HEK293 (cell line): ENCODE measurements around the gene SPEG.

Experiments
- CTCF ChIA-PET: fragments of 350-600 bp; formaldehyde crosslinking; extraction: SDS; loops from one replicate; lab custom pipeline; 2021; ENCODE audit warnings: antibody characterized with exemption; lab: Yijun Ruan, JAX
- POLR2A ChIA-PET: fragments of 300-600 bp; formaldehyde crosslinking; extraction: SDS; loops from one replicate; lab custom pipeline; 2020; ENCODE audit warnings: antibody characterized with exemption, inconsistent platforms; lab: Yijun Ruan, JAX
- H3K27ac ChIP-seq: fragments of 200-500 bp; sonication (Bioruptor generic); 2 replicates; pipeline ENCODE4 v1.5.1; 2014; ENCODE audit warnings: low read depth, low read length, control low read depth, inconsistent platforms; ENCODE audit errors: extremely low read depth
- H3K36me3 ChIP-seq, 2 experiments: fragments of 200-500 bp in 1 of 2; sonication (Bioruptor generic) in 1 of 2; 1 replicate in 1 of 2; 2 replicates in 1 of 2; pipeline ENCODE4 v1.5.1; 2014 to 2017; ENCODE audit warnings: inconsistent platforms in 2 of 2, low read length in 2 of 2; ENCODE audit not compliant: control insufficient read depth in 2 of 2, insufficient read depth in 1 of 2
- H3K4me1 ChIP-seq: fragments of 200-500 bp; sonication (Bioruptor generic); 2 replicates; pipeline ENCODE4 v1.5.1; 2014; ENCODE audit warnings: mild to moderate bottlenecking, low read length, inconsistent platforms; ENCODE audit not compliant: control insufficient read depth, insufficient read depth
- H3K4me3 ChIP-seq: 2 replicates; pipeline ENCODE4 v1.5.1; 2011; ENCODE audit warnings: low read depth, mild to moderate bottlenecking, control low read depth, low read length, moderate library complexity
- H3K9me3 ChIP-seq: fragments of 200-500 bp; sonication (Bioruptor generic); 2 replicates; pipeline ENCODE4 v1.5.1; 2014; ENCODE audit warnings: low read depth, low read length, inconsistent platforms; ENCODE audit not compliant: control insufficient read depth, insufficient read depth
- CTCF ChIP-seq: fragments of 450-650 bp; formaldehyde crosslinking; IDR thresholded peaks from 2 replicates; pipeline ENCODE4 v1.5.1; 2016; ENCODE audit warnings: missing biosample characterization, missing genetic modification characterization
- GLI4 ChIP-seq: fragments of 450-650 bp; formaldehyde crosslinking; IDR thresholded peaks from 2 replicates; pipeline ENCODE4 v1.5.1; 2016; ENCODE audit warnings: missing biosample characterization, missing genetic modification characterization
- HIC1 ChIP-seq: fragments of 450-650 bp; formaldehyde crosslinking; IDR thresholded peaks from 2 replicates; pipeline ENCODE4 v1.5.1; 2016; ENCODE audit warnings: missing biosample characterization, missing genetic modification characterization
- KLF1 ChIP-seq: fragments of 450-650 bp; formaldehyde crosslinking; IDR thresholded peaks from 2 replicates; pipeline ENCODE4 v1.5.1; 2016; ENCODE audit warnings: missing biosample characterization, missing genetic modification characterization
- KLF7 ChIP-seq: fragments of 450-650 bp; formaldehyde crosslinking; IDR thresholded peaks from 2 replicates; pipeline ENCODE4 v1.5.1; 2016; ENCODE audit warnings: missing biosample characterization, missing genetic modification characterization, borderline replicate concordance
- REPIN1 ChIP-seq: fragments of 450-650 bp; formaldehyde crosslinking; IDR thresholded peaks from 2 replicates; pipeline ENCODE4 v1.5.1; 2017; ENCODE audit warnings: missing biosample characterization, missing genetic modification characterization, low read depth
- SP7 ChIP-seq: fragments of 450-650 bp; formaldehyde crosslinking; IDR thresholded peaks from 2 replicates; pipeline ENCODE4 v1.5.1; 2016; ENCODE audit warnings: missing biosample characterization, missing genetic modification characterization
- ZBTB17 ChIP-seq: fragments of 450-650 bp; formaldehyde crosslinking; IDR thresholded peaks from 2 replicates; pipeline ENCODE4 v1.5.1; 2016; ENCODE audit warnings: missing biosample characterization, missing genetic modification characterization
- ZBTB20 ChIP-seq: fragments of 450-650 bp; formaldehyde crosslinking; IDR thresholded peaks from 2 replicates; pipeline ENCODE4 v1.5.1; 2016; ENCODE audit warnings: missing biosample characterization, missing genetic modification characterization
- ZBTB26 ChIP-seq: fragments of 450-650 bp; formaldehyde crosslinking; optimal IDR thresholded peaks from 2 replicates; pipeline ENCODE3; 2016; ENCODE audit warnings: missing biosample characterization, mild to moderate bottlenecking, missing genetic modification characterization
- ZNF148 ChIP-seq: fragments of 450-650 bp; formaldehyde crosslinking; IDR thresholded peaks from 2 replicates; pipeline ENCODE4 v1.5.0; 2017; ENCODE audit warnings: missing biosample characterization, missing genetic modification characterization, borderline replicate concordance
- ZNF239 ChIP-seq: fragments of 450-650 bp; formaldehyde crosslinking; IDR thresholded peaks from 2 replicates; pipeline ENCODE4 v1.5.1; 2016; ENCODE audit warnings: missing biosample characterization, missing genetic modification characterization
- ZNF37A ChIP-seq: fragments of 450-650 bp; IDR thresholded peaks from 2 replicates; pipeline ENCODE4 v1.5.1; 2018; ENCODE audit warnings: missing biosample characterization, missing genetic modification characterization
- ZNF423 ChIP-seq: fragments of 450-650 bp; formaldehyde crosslinking; IDR thresholded peaks from 2 replicates; pipeline ENCODE4 v1.5.1; 2016; ENCODE audit warnings: missing biosample characterization, missing genetic modification characterization
- ZNF449 ChIP-seq: fragments of 450-650 bp; formaldehyde crosslinking; IDR thresholded peaks from 2 replicates; pipeline ENCODE4 v1.5.1; 2017; ENCODE audit warnings: missing biosample characterization, mild to moderate bottlenecking, missing genetic modification characterization, moderate library complexity
- ZNF521 ChIP-seq: fragments of 450-650 bp; formaldehyde crosslinking; IDR thresholded peaks from 2 replicates; pipeline ENCODE4 v1.5.1; 2017; ENCODE audit warnings: missing biosample characterization, mild to moderate bottlenecking, missing genetic modification characterization
- ZNF530 ChIP-seq: fragments of 450-650 bp; formaldehyde crosslinking; IDR thresholded peaks from 2 replicates; pipeline ENCODE4 v1.5.1; 2016; ENCODE audit warnings: low read depth, missing biosample characterization, missing genetic modification characterization
- ZNF558 ChIP-seq: fragments of 450-650 bp; formaldehyde crosslinking; IDR thresholded peaks from 2 replicates; pipeline ENCODE4 v1.5.1; 2016; ENCODE audit warnings: missing biosample characterization, missing genetic modification characterization
- ZNF571 ChIP-seq: fragments of 450-650 bp; formaldehyde crosslinking; IDR thresholded peaks from 2 replicates; pipeline ENCODE4 v1.5.0; 2017; ENCODE audit warnings: missing biosample characterization, missing genetic modification characterization
- ZNF692 ChIP-seq: fragments of 450-650 bp; formaldehyde crosslinking; IDR thresholded peaks from 2 replicates; pipeline ENCODE4 v1.5.1; 2016; ENCODE audit warnings: missing biosample characterization, missing genetic modification characterization
- ZNF791 ChIP-seq: fragments of 450-650 bp; formaldehyde crosslinking; IDR thresholded peaks from 2 replicates; pipeline ENCODE4 v1.5.1; 2016; ENCODE audit warnings: missing biosample characterization, missing genetic modification characterization
- ZSCAN30 ChIP-seq: fragments of 450-650 bp; IDR thresholded peaks from 2 replicates; pipeline ENCODE4 v1.5.1; 2018; ENCODE audit warnings: missing biosample characterization, mild to moderate bottlenecking, missing genetic modification characterization, moderate library complexity

SPEG gene

DNA sequence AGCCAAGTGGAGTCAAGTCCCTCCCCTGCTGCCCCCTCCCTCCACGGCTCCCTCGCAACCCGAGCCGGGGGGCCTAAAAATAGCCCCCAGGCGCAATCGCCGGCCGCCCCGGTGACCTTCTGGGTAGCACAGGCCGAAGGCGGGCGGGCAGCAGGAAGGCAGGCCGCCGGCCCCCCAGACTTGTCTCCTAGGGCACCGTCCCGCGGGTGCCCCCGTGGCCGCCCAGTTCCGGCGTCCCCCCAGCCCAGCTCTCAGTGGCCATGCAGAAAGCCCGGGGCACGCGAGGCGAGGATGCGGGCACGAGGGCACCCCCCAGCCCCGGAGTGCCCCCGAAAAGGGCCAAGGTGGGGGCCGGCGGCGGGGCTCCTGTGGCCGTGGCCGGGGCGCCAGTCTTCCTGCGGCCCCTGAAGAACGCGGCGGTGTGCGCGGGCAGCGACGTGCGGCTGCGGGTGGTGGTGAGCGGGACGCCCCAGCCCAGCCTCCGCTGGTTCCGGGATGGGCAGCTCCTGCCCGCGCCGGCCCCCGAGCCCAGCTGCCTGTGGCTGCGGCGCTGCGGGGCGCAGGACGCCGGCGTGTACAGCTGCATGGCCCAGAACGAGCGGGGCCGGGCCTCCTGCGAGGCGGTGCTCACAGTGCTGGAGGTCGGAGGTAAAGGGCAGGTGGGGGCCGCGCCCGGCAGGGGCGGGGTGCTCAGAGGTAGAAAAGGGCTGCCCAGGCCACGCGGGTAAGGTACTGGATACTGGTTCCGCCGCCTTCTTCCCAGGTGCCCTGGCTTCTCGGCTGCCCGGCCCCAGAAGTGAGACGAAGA is at the start of gene SPEG:
Gene SPEG, plus strand, starts transcription at position 126 of the 808 bp plus-strand sequence. Its CDS starts 135 bp downstream, at position 261.
- Histone ChIP-seq H3K4me3 (no peak within 1 kb of the TSS), H3K36me3 (no peaks in the 10 kb centered on the region), H3K9me3 (no peaks in the 10 kb centered on the region), H3K27ac (no peak within 1 kb of the TSS), H3K4me1 (no peaks in the 10 kb centered on the region)
- ChIA-PET CTCF (interaction anchor here (0.6 to 2.2 kb wide), 5 partner anchors 32 to 275 kb away, joined by 3 to 11 read pairs (median 4); no protein-coding TSS in a partner anchor), POLR2A (no interaction called here)
- TF ChIP-seq ZNF148 (tag by site-specific recombination) (no peak), KLF1 (tag by site-specific recombination) (no peak), ZNF692 (tag by site-specific recombination) (no peak), ZNF521 (tag by site-specific recombination) (no peak), ZNF37A (tag by site-specific recombination) (no peak), SP7 (tag by site-specific recombination) (no peak), ZSCAN30 (tag by site-specific recombination) (no peak), ZNF423 (tag by site-specific recombination) (no peak), ZNF449 (no peak), CTCF (tag by site-specific recombination) (no peak), ZNF571 (no peak), REPIN1 (tag by site-specific recombination) (no peak), ZNF239 (tag by site-specific recombination) (no peak), HIC1 (tag by site-specific recombination) (no peak)

GRCh38 chr2:219384859-219385258 is 49.8 kb upstream of the SPEG start:
- ChIA-PET CTCF (interaction anchor here (0.7 kb wide), 1 partner anchor 344 kb away, joined by 4 read pairs; no protein-coding TSS in a partner anchor), POLR2A (no interaction called here)
- no peak overlapping the region for H3K4me3 ChIP-seq
- no peaks in the 10 kb centered on the region for H3K9me3 ChIP-seq
- peaks cover 6% of the 10 kb centered on the region for H3K4me1 ChIP-seq
- H3K36me3 ChIP-seq, result peaks cover 0 to 64% of the 10 kb centered on the region in 2 experiments; a peak in 2 of 3 replicates
- no peak overlapping the region for H3K27ac ChIP-seq
- TF ChIP-seq ZNF530 (tag by site-specific recombination) (no peak), ZNF558 (tag by site-specific recombination) (no peak), KLF7 (no peak), ZBTB26 (tag by site-specific recombination) (no peak), ZBTB17 (tag by site-specific recombination) (no peak), ZBTB20 (tag by site-specific recombination) (no peak), GLI4 (tag by site-specific recombination) (no peak), ZNF791 (tag by site-specific recombination) (no peak)
